Measurements from ENCODE around the gene PHACTR1.

Gene PHACTR1

GRCh38 chr6:12990162-12990561 lies 273.6 kb downstream of the PHACTR1 start:
- DNase-seq (ENCODE audit: low read depth in 2 of 2), result no peak

- no peak for DNase-seq (ENCODE audit: low read depth in 2 of 2)
Measured at GRCh38 chr6:12991435-12991834, 274.9 kb downstream of the PHACTR1 start.

- no peak for DNase-seq (ENCODE audit: low read depth in 2 of 2)
Measured at GRCh38 chr6:12992770-12993169, 276.2 kb downstream of the PHACTR1 start.

- DNase-seq (ENCODE audit: low read depth in 2 of 2), result no peak
Measured at GRCh38 chr6:12993283-12993898, 276.8 kb downstream of the PHACTR1 start.

GRCh38 chr6:12995419-12995818 lies 278.9 kb downstream of the PHACTR1 start:
- DNase-seq (ENCODE audit: low read depth in 2 of 2), result no peak

- DNase-seq (ENCODE audit: low read depth in 2 of 2), result no peak
Measured at GRCh38 chr6:13000537-13000936, 284.0 kb downstream of the PHACTR1 start.

GRCh38 chr6:13001927-13002326 lies 285.4 kb downstream of the PHACTR1 start:
- no peak for DNase-seq (ENCODE audit: low read depth in 2 of 2)

GRCh38 chr6:13004601-13005000 lies 288.0 kb downstream of the PHACTR1 start:
- no peak for DNase-seq (ENCODE audit: low read depth in 2 of 2)

- DNase-seq (ENCODE audit: low read depth in 2 of 2), result no peak
Measured at GRCh38 chr6:13005994-13006393, 289.4 kb downstream of the PHACTR1 start.

GRCh38 chr6:13006578-13007300 lies 290.2 kb downstream of the PHACTR1 start:
- DNase-seq (ENCODE audit: low read depth in 2 of 2), result no peak

- no peak for DNase-seq (ENCODE audit: low read depth in 2 of 2)
Measured at GRCh38 chr6:13007744-13008143, 291.2 kb downstream of the PHACTR1 start.

GRCh38 chr6:13009031-13009430 lies 292.5 kb downstream of the PHACTR1 start:
- no peak for DNase-seq (ENCODE audit: low read depth in 2 of 2)

- DNase-seq (ENCODE audit: low read depth in 2 of 2), result no peak
Measured at GRCh38 chr6:13009461-13009860, 292.9 kb downstream of the PHACTR1 start.

- no peak for DNase-seq (ENCODE audit: low read depth in 2 of 2)
Measured at GRCh38 chr6:13011612-13012146, 295.1 kb downstream of the PHACTR1 start.

GRCh38 chr6:13012296-13012695 lies 295.7 kb downstream of the PHACTR1 start:
- DNase-seq (ENCODE audit: low read depth in 2 of 2), result no peak

GRCh38 chr6:13012977-13013680 lies 296.6 kb downstream of the PHACTR1 start:
- DNase-seq (ENCODE audit: low read depth in 2 of 2), result no peak

GRCh38 chr6:13013681-13014503 lies 297.3 kb downstream of the PHACTR1 start:
- DNase-seq (ENCODE audit: low read depth in 2 of 2), result no peak

- DNase-seq (ENCODE audit: low read depth in 2 of 2), result no peak
Measured at GRCh38 chr6:13014504-13015378, 298.2 kb downstream of the PHACTR1 start.

- DNase-seq (ENCODE audit: low read depth in 2 of 2), result no peak
Measured at GRCh38 chr6:13015379-13015681, 298.8 kb downstream of the PHACTR1 start.

GRCh38 chr6:13024616-13025015 lies 308.0 kb downstream of the PHACTR1 start:
- DNase-seq (ENCODE audit: low read depth in 2 of 2), result no peak

GRCh38 chr6:13025893-13026499 lies 309.4 kb downstream of the PHACTR1 start:
- no peak for DNase-seq (ENCODE audit: low read depth in 2 of 2)

All from stimulated activated CD8-positive, alpha-beta memory T cell treated with anti-CD3 and anti-CD28 coated beads, Interleukin-7, amount 100 ng/mL, for 4 hours (primary cell).